Measurements from ENCODE around the gene FLVCR1.

Gene FLVCR1

GRCh38 chr1:212857992-212858460, at the start of gene FLVCR1:
TSS of gene FLVCR1 (plus strand) at chr1:212858275. CDS start at chr1:212858453, 178 bp downstream.
- H3K27ac ChIP-seq: peak within 1 kb of the TSS; percentile 86
- TF ChIP-seq CTCF (conservative IDR thresholded peaks at IDR 0.05) (no peak), ZFX (IDR thresholded peaks at IDR 0.05) (no peak)

- TF ChIP-seq CTCF (conservative IDR thresholded peaks at IDR 0.05) (peak; percentile 46), ZFX (IDR thresholded peaks at IDR 0.05) (no peak)
- no peak overlapping the region for H3K27ac ChIP-seq
Measured at GRCh38 chr1:212814537-212815334, 43.3 kb upstream of the FLVCR1 start.

GRCh38 chr1:212816567-212817278, 41.4 kb upstream of the FLVCR1 start:
- TF ChIP-seq ZFX (IDR thresholded peaks at IDR 0.05) (no peak), CTCF (conservative IDR thresholded peaks at IDR 0.05) (no peak)
- no peak overlapping the region for H3K27ac ChIP-seq

GRCh38 chr1:212819726-212820125, 38.3 kb upstream of the FLVCR1 start:
- TF ChIP-seq ZFX (IDR thresholded peaks at IDR 0.05): no peak
- TF ChIP-seq CTCF (conservative IDR thresholded peaks at IDR 0.05): no peak
- no peak overlapping the region for H3K27ac ChIP-seq

GRCh38 chr1:212820969-212821368, 37.1 kb upstream of the FLVCR1 start:
- TF ChIP-seq ZFX (IDR thresholded peaks at IDR 0.05) (no peak), CTCF (conservative IDR thresholded peaks at IDR 0.05) (no peak)
- no peak overlapping the region for H3K27ac ChIP-seq

GRCh38 chr1:212822956-212823355, 35.1 kb upstream of the FLVCR1 start:
- TF ChIP-seq CTCF (conservative IDR thresholded peaks at IDR 0.05) (no peak), ZFX (IDR thresholded peaks at IDR 0.05) (no peak)
- H3K27ac ChIP-seq: no peak overlapping the region

GRCh38 chr1:212824201-212824600, 33.9 kb upstream of the FLVCR1 start:
- TF ChIP-seq CTCF (conservative IDR thresholded peaks at IDR 0.05): no peak
- TF ChIP-seq ZFX (IDR thresholded peaks at IDR 0.05): no peak

More at GRCh38 chr1:212824201-212824600, 33.9 kb upstream of the FLVCR1 start:
- no peak overlapping the region for H3K27ac ChIP-seq
